Progenitor cell of endocrine pancreas (in vitro differentiated cells): ENCODE measurements around the gene ZNF273. TPM values are rescaled to one million over a fixed set of nuclear protein-coding genes. Genes with fewer than 3 reads are reported as not detected.
"Not testable (repeated sequence)": the region's sequence is repeated elsewhere in the genome, so short reads cannot be mapped to it uniquely, and the experiment has no call there.

ENCODE experiments used
- DNase-seq: peaks from one replicate; pipeline ENCODE4 v3.0.0; 2021; ENCODE audit warnings: low spot score; ENCODE audit not compliant: unreplicated experiment
- H3K27ac Mint-ChIP-seq: 2 replicates; pipeline ENCODE4 v1.8.0; 2021; ENCODE audit warnings: mild to moderate bottlenecking, moderate library complexity, mixed read lengths
- H3K27me3 Mint-ChIP-seq: 2 replicates; pipeline ENCODE4 v1.8.0; 2021; ENCODE audit warnings: mixed read lengths
- H3K36me3 Mint-ChIP-seq: 2 replicates; pipeline ENCODE4 v1.8.0; 2022; ENCODE audit warnings: mixed read lengths; ENCODE audit not compliant: insufficient read depth
- H3K4me1 Mint-ChIP-seq: 2 replicates; pipeline ENCODE4 v1.8.0; 2021; ENCODE audit warnings: low read depth, mixed read lengths
- H3K4me3 Mint-ChIP-seq: 2 replicates; pipeline ENCODE4 v1.8.0; 2021; ENCODE audit warnings: low read depth, mild to moderate bottlenecking, moderate library complexity, mixed read lengths
- H3K9me3 Mint-ChIP-seq: 2 replicates; pipeline ENCODE4 v1.8.0; 2021; ENCODE audit warnings: low read depth, mixed read lengths
- total RNA-seq: library from RNA; stranded (reverse); gene quantifications from 2 replicates; pipeline ENCODE4 v1.2.1, GENCODE V29; 2021
- TF ChIP-seq, protein P1 (sequence below): fragments of 200-600 bp; sonication (generic); IDR thresholded peaks from one replicate; pipeline ENCODE4 v1.5.0; 2021; ENCODE audit warnings: antibody characterized with exemption, mild to moderate bottlenecking; ENCODE audit not compliant: unreplicated experiment

The ZNF273 gene
- total RNA-seq, 1 donor from 2014 or later: 13.7 TPM

DNA sequence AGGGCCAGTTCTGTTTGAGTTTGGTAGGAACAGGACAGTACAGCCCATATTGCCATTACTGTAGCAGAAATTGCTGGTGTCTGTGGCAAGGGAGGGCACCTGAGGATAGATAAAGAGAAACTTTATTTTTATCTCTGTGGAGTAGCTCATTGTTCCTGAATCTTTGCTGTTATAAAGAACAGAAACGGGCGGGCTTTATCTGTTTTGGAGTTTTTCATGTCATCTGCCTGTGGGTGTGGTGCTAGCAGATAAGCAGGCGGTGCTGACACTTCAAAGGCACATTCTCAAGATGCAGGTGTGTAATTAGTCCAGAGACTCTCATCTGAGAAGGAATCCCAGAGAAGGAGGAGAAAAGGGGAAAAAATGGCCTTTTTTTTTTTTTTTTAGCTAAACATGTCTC is 11.5 kb downstream of the ZNF273 start:
- DNase-seq: no peak
- TF ChIP-seq, protein P1, sequence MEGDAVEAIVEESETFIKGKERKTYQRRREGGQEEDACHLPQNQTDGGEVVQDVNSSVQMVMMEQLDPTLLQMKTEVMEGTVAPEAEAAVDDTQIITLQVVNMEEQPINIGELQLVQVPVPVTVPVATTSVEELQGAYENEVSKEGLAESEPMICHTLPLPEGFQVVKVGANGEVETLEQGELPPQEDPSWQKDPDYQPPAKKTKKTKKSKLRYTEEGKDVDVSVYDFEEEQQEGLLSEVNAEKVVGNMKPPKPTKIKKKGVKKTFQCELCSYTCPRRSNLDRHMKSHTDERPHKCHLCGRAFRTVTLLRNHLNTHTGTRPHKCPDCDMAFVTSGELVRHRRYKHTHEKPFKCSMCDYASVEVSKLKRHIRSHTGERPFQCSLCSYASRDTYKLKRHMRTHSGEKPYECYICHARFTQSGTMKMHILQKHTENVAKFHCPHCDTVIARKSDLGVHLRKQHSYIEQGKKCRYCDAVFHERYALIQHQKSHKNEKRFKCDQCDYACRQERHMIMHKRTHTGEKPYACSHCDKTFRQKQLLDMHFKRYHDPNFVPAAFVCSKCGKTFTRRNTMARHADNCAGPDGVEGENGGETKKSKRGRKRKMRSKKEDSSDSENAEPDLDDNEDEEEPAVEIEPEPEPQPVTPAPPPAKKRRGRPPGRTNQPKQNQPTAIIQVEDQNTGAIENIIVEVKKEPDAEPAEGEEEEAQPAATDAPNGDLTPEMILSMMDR: no peak
- H3K27me3 Mint-ChIP-seq: no peaks in the 10 kb centered on the region
- H3K36me3 Mint-ChIP-seq: peaks cover 53% of the 10 kb centered on the region
- H3K9me3 Mint-ChIP-seq: peaks cover 27% of the 10 kb centered on the region
- no peak overlapping the region for H3K27ac Mint-ChIP-seq
- no peak overlapping the region for H3K4me3 Mint-ChIP-seq
- H3K4me1 Mint-ChIP-seq: no peaks in the 10 kb centered on the region

GRCh38 chr7:64915301-64915700 is 12.2 kb downstream of the ZNF273 start:
- peaks cover 24% of the 10 kb centered on the region for H3K9me3 Mint-ChIP-seq
- H3K36me3 Mint-ChIP-seq: peaks cover 54% of the 10 kb centered on the region
- not testable (repeated sequence) for H3K4me1 Mint-ChIP-seq

GRCh38 chr7:64928252-64929187 is 25.4 kb downstream of the ZNF273 start:
- H3K27me3 Mint-ChIP-seq, H3K4me1 Mint-ChIP-seq, DNase-seq, H3K4me3 Mint-ChIP-seq: not testable (repeated sequence)
- H3K36me3 Mint-ChIP-seq: peaks cover 65% of the 10 kb centered on the region
- peaks cover 48% of the 10 kb centered on the region for H3K9me3 Mint-ChIP-seq
- peak overlapping the region; percentile 76 for H3K27ac Mint-ChIP-seq

More at GRCh38 chr7:64915301-64915700, 12.2 kb downstream of the ZNF273 start:
- not testable (repeated sequence) for DNase-seq, H3K27me3 Mint-ChIP-seq, H3K4me3 Mint-ChIP-seq
- H3K27ac Mint-ChIP-seq: peak overlapping the region; percentile 73

- no peaks in the 10 kb centered on the region for H3K4me1 Mint-ChIP-seq
- TF ChIP-seq, protein P1: no peak
- H3K4me3 Mint-ChIP-seq: no peak overlapping the region
- peaks cover 7% of the 10 kb centered on the region for H3K9me3 Mint-ChIP-seq
- no peaks in the 10 kb centered on the region for H3K27me3 Mint-ChIP-seq
- no peak overlapping the region for H3K27ac Mint-ChIP-seq
- H3K36me3 Mint-ChIP-seq: peaks cover 14% of the 10 kb centered on the region
- DNase-seq: no peak
These were observed 31.4 kb downstream of the ZNF273 start for GRCh38 chr7:64934478-64934877.

GRCh38 chr7:64938540-64938939 is 35.5 kb downstream of the ZNF273 start:
- TF ChIP-seq, protein P1: no peak
- Mint-ChIP-seq H3K9me3 (no peaks in the 10 kb centered on the region), H3K27me3 (no peaks in the 10 kb centered on the region), H3K4me3 (no peak overlapping the region), H3K36me3 (peaks cover 3% of the 10 kb centered on the region), H3K4me1 (no peaks in the 10 kb centered on the region), H3K27ac (no peak overlapping the region)
- DNase-seq: no peak

DNA sequence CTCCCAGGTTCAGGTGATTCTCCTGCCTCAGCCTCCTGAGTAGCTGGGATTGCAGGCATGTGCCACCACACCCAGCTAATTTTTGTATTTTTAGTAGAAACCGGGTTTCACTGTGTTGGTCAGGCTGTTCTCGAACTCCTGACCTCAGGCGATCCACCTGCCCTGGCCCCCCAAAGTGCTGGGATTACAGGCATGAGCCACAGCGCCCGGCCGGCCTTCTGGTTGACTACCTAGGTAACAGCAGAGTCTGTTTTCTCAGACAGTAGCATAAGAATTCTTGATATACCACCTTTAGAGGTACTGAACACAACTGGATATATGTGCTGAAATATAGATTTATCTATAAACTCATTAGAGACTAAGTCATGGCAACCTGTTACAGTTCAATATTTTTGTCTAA is 36.9 kb downstream of the ZNF273 start:
- not testable (repeated sequence) for H3K9me3 Mint-ChIP-seq, DNase-seq, H3K27me3 Mint-ChIP-seq, H3K36me3 Mint-ChIP-seq, H3K4me1 Mint-ChIP-seq, H3K4me3 Mint-ChIP-seq, H3K27ac Mint-ChIP-seq

DNA sequence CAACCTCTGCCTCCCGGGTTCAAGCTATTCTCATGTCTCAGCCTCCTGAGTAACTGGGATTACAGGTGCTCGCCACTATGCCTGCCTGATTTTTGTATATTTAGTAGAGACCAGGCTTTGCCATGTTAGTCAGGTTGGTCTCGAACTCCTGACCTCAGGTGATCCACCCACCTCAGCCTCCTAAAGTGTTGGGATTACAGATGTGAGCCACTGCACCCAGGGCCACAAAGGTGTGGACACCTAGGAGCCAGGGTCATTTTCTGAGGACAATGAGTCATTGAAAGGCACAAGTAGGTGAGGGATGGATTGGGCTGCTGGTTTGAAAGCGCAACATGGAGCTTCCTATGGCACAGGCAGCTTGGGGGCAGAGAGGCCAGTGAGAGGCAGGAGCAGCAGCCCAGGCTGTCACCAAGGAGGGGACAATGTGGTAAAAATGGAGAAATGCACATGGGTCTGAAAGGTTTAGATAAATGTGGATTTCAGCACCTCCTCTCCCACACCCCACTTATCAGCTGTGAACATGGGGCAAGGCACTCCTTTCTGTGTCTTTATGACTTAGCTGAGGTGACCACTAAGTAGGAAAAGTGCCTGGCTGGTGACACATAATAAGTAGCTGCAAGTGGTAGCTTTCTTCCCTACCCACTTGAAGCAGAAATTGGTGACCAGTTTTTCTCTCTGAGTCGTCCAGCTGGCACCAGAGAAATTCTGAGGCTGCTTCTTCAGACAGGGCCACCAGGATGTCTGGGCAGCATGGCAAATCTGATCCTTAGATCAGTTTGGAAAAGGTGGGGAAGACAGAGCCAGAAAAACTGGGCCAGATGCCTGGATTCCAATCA is 41.8 kb downstream of the ZNF273 start:
- not testable (repeated sequence) for H3K36me3 Mint-ChIP-seq, H3K4me1 Mint-ChIP-seq, H3K9me3 Mint-ChIP-seq

More for the DNA sequence above, 41.8 kb downstream of the ZNF273 start:
- not testable (repeated sequence) for H3K27ac Mint-ChIP-seq, H3K4me3 Mint-ChIP-seq, DNase-seq
- H3K27me3 Mint-ChIP-seq: peaks cover 36% of the 10 kb centered on the region
